SU-DHL-6 (cell line): ENCODE results near the gene CD79B.

Experiments used
- H2AFZ ChIP-seq: fragments of 200-600 bp; sonication (generic); 2 replicates; pipeline ENCODE4 v1.6.1; 2014; ENCODE audit warnings: low read depth, mild to moderate bottlenecking, moderate library complexity, mixed read lengths, antibody characterized with exemption, low read length; ENCODE audit not compliant: severe bottlenecking
- H3F3A ChIP-seq: fragments of 200-600 bp; shearing (Covaris generic); 2 replicates; pipeline ENCODE4 v1.6.0; 2016; ENCODE audit warnings: antibody characterized with exemption, mild to moderate bottlenecking; ENCODE audit not compliant: insufficient read depth
- H3K27ac ChIP-seq: fragments of 200-600 bp; sonication (generic); 2 replicates; pipeline ENCODE4 v1.5.1; 2016; ENCODE audit warnings: low read depth, mild to moderate bottlenecking, low read length, moderate library complexity, mixed read lengths
- H3K27me3 ChIP-seq: fragments of 200-600 bp; sonication (generic), shearing (Covaris generic); 2 replicates; pipeline ENCODE4 v1.6.0; 2014; ENCODE audit warnings: mild to moderate bottlenecking, low read length
- H3K36me3 ChIP-seq: fragments of 200-600 bp; sonication (generic); 2 replicates; pipeline ENCODE4 v1.6.1; 2014; ENCODE audit warnings: mild to moderate bottlenecking, low read length, mixed read lengths
- H3K4me2 ChIP-seq: fragments of 300-600, 200-600 bp; shearing (Covaris generic), sonication (generic); 2 replicates; pipeline ENCODE4 v1.6.0; 2014; ENCODE audit warnings: low read length, low read depth, mild to moderate bottlenecking; ENCODE audit not compliant: poor library complexity, severe bottlenecking
- H3K4me3 ChIP-seq: fragments of 200-600 bp; sonication (generic); 2 replicates; pipeline ENCODE4 v1.5.1; 2014; ENCODE audit warnings: antibody characterized with exemption, low read length, mild to moderate bottlenecking, mixed read lengths; ENCODE audit not compliant: insufficient read depth, poor library complexity, severe bottlenecking
- H3K79me2 ChIP-seq: fragments of 200-600 bp; sonication (generic); 2 replicates; pipeline ENCODE4 v1.6.1; 2014; ENCODE audit warnings: mild to moderate bottlenecking, low read length, moderate library complexity; ENCODE audit not compliant: insufficient read depth
- H3K9ac ChIP-seq: fragments of 200-600 bp; sonication (generic); 2 replicates; pipeline ENCODE4 v1.7.0; 2014; ENCODE audit warnings: mild to moderate bottlenecking, low read length
- H3K9me2 ChIP-seq: fragments of 200-600 bp; sonication (generic); replicated peaks from 2 replicates; pipeline ENCODE4 v1.6.1; 2014; ENCODE audit warnings: low read length; ENCODE audit not compliant: insufficient read depth
- H3K9me3 ChIP-seq: fragments of 200-600 bp; sonication (generic); 2 replicates; pipeline ENCODE4 v1.6.1; 2014; ENCODE audit warnings: low read length, mixed read lengths; ENCODE audit not compliant: insufficient read depth
- H4K20me1 ChIP-seq: fragments of 200-600 bp; sonication (generic); 2 replicates; pipeline ENCODE4 v1.6.1; 2014; ENCODE audit warnings: low read depth, mild to moderate bottlenecking, antibody characterized with exemption, low read length, moderate library complexity, mixed read lengths
- CTCF ChIP-seq: fragments of 200-600 bp; sonication (generic); IDR thresholded peaks from one replicate; pipeline ENCODE4 v1.5.1; 2017; ENCODE audit warnings: antibody characterized with exemption, mild to moderate bottlenecking, low read length, moderate library complexity; ENCODE audit not compliant: insufficient read depth, poor library complexity, severe bottlenecking
- EZH2phosphoT487 ChIP-seq: fragments of 200-600 bp; sonication (generic), shearing (Covaris generic); conservative IDR thresholded peaks from 2 replicates; pipeline ENCODE4 v1.6.1; 2018; ENCODE audit warnings: mild to moderate bottlenecking, antibody characterized with exemption, low read length, moderate library complexity, mixed read lengths

The CD79B gene

DNA sequence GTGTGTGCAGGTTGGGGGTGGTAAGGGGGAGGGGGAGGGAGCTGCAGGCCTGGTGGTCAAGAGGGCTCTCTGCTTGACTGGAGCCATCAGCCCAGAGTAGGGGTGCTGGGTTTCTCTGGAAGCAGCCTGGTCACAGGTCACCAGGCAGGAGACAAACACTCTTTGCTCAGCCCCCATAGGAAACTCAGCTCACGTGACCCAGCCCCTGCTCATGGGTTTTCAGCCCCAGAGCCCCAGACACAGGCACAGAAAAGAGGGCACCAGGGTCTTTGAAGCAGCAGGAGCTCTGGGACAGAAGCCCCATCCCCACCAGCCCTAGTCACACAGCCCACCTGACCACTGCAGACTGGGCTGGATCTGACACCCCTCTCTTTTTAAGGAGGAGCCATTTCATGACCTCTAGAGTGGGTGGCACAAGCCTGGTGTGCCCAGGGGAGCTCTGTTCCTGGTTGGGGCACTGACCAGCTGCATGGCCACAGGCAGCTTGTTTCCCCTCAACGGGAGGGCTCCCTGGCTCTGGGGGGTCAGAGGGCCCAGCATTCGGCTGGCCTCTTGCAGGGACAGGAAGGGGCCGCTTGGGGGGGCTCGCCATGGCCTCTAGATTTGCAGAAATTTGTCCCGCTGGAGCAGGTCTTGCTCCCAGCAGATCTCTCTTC lies 13.8 kb upstream of the CD79B start:
- no peaks in the 10 kb centered on the region for H3K9me2 ChIP-seq
- H3K4me2 ChIP-seq: peak overlapping the region; percentile 62
- TF ChIP-seq EZH2phosphoT487 (no peak), CTCF (no peak)
- no peaks in the 10 kb centered on the region for H3K27me3 ChIP-seq
- H4K20me1 ChIP-seq: no peaks in the 10 kb centered on the region
- H3K79me2 ChIP-seq: no peaks in the 10 kb centered on the region
- no peaks in the 10 kb centered on the region for H3K9me3 ChIP-seq
- H3K36me3 ChIP-seq: no peaks in the 10 kb centered on the region
- no peak overlapping the region for H2AFZ ChIP-seq
- peak overlapping the region; percentile 47 for H3K9ac ChIP-seq
- peaks cover 3% of the 10 kb centered on the region for H3F3A ChIP-seq
- H3K27ac ChIP-seq: peak overlapping the region; percentile 87
- H3K4me3 ChIP-seq: no peak overlapping the region

- H4K20me1 ChIP-seq: no peaks in the 10 kb centered on the region
- H3K27me3 ChIP-seq: no peaks in the 10 kb centered on the region
- H3K4me2 ChIP-seq: peak overlapping the region; percentile 13
- H2AFZ ChIP-seq: no peak overlapping the region
- H3K9ac ChIP-seq: no peak overlapping the region; the same call in 1 of the 2 replicates
- no peaks in the 10 kb centered on the region for H3K79me2 ChIP-seq
- no peaks in the 10 kb centered on the region for H3K36me3 ChIP-seq
- no peaks in the 10 kb centered on the region for H3K9me3 ChIP-seq
- no peaks in the 10 kb centered on the region for H3K9me2 ChIP-seq
- H3F3A ChIP-seq: peaks cover 3% of the 10 kb centered on the region
- no peak overlapping the region for H3K4me3 ChIP-seq
- TF ChIP-seq CTCF (no peak), EZH2phosphoT487 (no peak)
- peak overlapping the region; percentile 87 for H3K27ac ChIP-seq
These were observed 12.8 kb upstream of the CD79B start for GRCh38 chr17:63944736-63945499.

- Histone ChIP-seq H3K9me3 (no peaks in the 10 kb centered on the region), H3K4me3 (no peak overlapping the region), H3K9me2 (no peaks in the 10 kb centered on the region), H3K79me2 (no peaks in the 10 kb centered on the region), H3K27me3 (no peaks in the 10 kb centered on the region), H3K36me3 (no peaks in the 10 kb centered on the region), H3F3A (peaks cover 3% of the 10 kb centered on the region), H2AFZ (no peak overlapping the region), H4K20me1 (no peaks in the 10 kb centered on the region), H3K9ac (no peak overlapping the region), H3K27ac (no peak overlapping the region), H3K4me2 (no peak overlapping the region)
- TF ChIP-seq EZH2phosphoT487 (no peak), CTCF (peak; percentile 16)
These were observed 11.6 kb upstream of the CD79B start for GRCh38 chr17:63943745-63944144.
